Measurements from ENCODE around the gene ITGAD.

- TF ChIP-seq CTCF (IDR thresholded peaks at IDR 0.05; ENCODE audit: low read length): no peak
- no peak for TF ChIP-seq EZH2 (optimal IDR thresholded peaks at IDR 0.05; ENCODE audit: low read depth, low read length)
Measured at GRCh38 chr16:31452631-31453106, 59.5 kb downstream of the ITGAD start.
